ENCODE measurements around the gene ANKH. TPM values are rescaled to one million over a fixed set of nuclear protein-coding genes. Genes with fewer than 3 reads are reported as not detected.
A peak's percentile ranks its signal among the peaks of the same experiment; 100 is the strongest.

The ANKH gene
- polyA plus RNA-seq, 3 donors, result 2.4 to 6.3 (median 3.1) TPM

GRCh38 chr5:14676320-14676719 is 195.3 kb downstream of the ANKH start:
- Histone ChIP-seq H4K20me1 (ENCODE audit: insufficient read depth, low read length) (peaks cover 91% of the 10 kb centered on the region), H3K4me2 (replicated peaks; ENCODE audit: extremely low read depth, low read length, poor library complexity, severe bottlenecking) (peak overlapping the region; percentile 65), H2AFZ (ENCODE audit: insufficient read depth, low read depth, low read length, poor library complexity, severe bottlenecking) (no peak overlapping the region), H3K27ac (ENCODE audit: low read depth in 1 of 2, low read length in 2 of 2) (peak overlapping the region; percentile 43 to 77), H3K9me3 (replicated peaks in 1 of 2; ENCODE audit: control insufficient read depth in 1 of 2, insufficient read depth in 1 of 2, low read length in 2 of 2) (no peaks in the 10 kb centered on the region), H3K79me2 (ENCODE audit: insufficient read depth, low read length) (peaks cover 79% of the 10 kb centered on the region), H3K27me3 (ENCODE audit: control insufficient read depth in 2 of 2, insufficient read depth in 2 of 2, low read length in 2 of 2) (no peaks in the 10 kb centered on the region), H3K36me3 (replicated peaks in 1 of 2; ENCODE audit: control insufficient read depth in 1 of 2, insufficient read depth in 2 of 2, low read length in 2 of 2) (peaks cover 21 to 55% of the 10 kb centered on the region in 2 donors), H3K4me1 (ENCODE audit: control insufficient read depth in 1 of 2, insufficient read depth in 2 of 2, low read length in 2 of 2) (peaks cover 39 to 43% of the 10 kb centered on the region in 2 donors), H3K4me3 (replicated peaks in 1 of 3; ENCODE audit: low read depth in 2 of 3, low read length in 3 of 3) (peak overlapping the region in 1 of 3 experiments; percentile 45), H3K9ac (ENCODE audit: insufficient read depth, low read length, poor library complexity, severe bottlenecking) (peak overlapping the region; percentile 47)
- peak in 2 of 3 donors; percentile 30 to 44 for DNase-seq
- Mint-ChIP-seq H3K4me3 (peak overlapping the region; percentile 32 to 51), H3K36me3 (peaks cover 51 to 70% of the 10 kb centered on the region in 2 donors), H3K9me3 (peaks cover 0 to 3% (median 0%) of the 10 kb centered on the region in 7 donors), H3K4me1 (peaks cover 55% of the 10 kb centered on the region), H3K27ac (peak overlapping the region; percentile 82 to 93 (median 91)), H3K27me3 (ENCODE audit: low read depth in 3 of 3) (peaks cover 0 to 2% (median 0%) of the 10 kb centered on the region in 3 donors)
- intact Hi-C loops (cut with micrococcal nuclease), result no loop called here
- WGBS (ENCODE audit: insufficient coverage), result 0% methylated on average over 1 of the region's 3 CpGs
- TF ChIP-seq CTCF (IDR thresholded peaks at IDR 0.05), result no peak

GRCh38 chr5:14675865-14676300 is 195.7 kb downstream of the ANKH start:
- Histone ChIP-seq H4K20me1 (ENCODE audit: insufficient read depth, low read length) (peaks cover 95% of the 10 kb centered on the region), H3K4me1 (ENCODE audit: control insufficient read depth in 1 of 2, insufficient read depth in 2 of 2, low read length in 2 of 2) (peaks cover 44 to 48% of the 10 kb centered on the region in 2 donors), H3K27me3 (ENCODE audit: control insufficient read depth in 2 of 2, insufficient read depth in 2 of 2, low read length in 2 of 2) (no peaks in the 10 kb centered on the region), H3K9ac (ENCODE audit: insufficient read depth, low read length, poor library complexity, severe bottlenecking) (peak overlapping the region; percentile 47), H3K4me2 (replicated peaks; ENCODE audit: extremely low read depth, low read length, poor library complexity, severe bottlenecking) (peak overlapping the region; percentile 65), H3K79me2 (ENCODE audit: insufficient read depth, low read length) (peaks cover 84% of the 10 kb centered on the region), H3K27ac (ENCODE audit: low read depth in 1 of 2, low read length in 2 of 2) (peak overlapping the region; percentile 43 to 77), H3K9me3 (replicated peaks in 1 of 2; ENCODE audit: control insufficient read depth in 1 of 2, insufficient read depth in 1 of 2, low read length in 2 of 2) (no peaks in the 10 kb centered on the region), H2AFZ (ENCODE audit: insufficient read depth, low read depth, low read length, poor library complexity, severe bottlenecking) (no peak overlapping the region), H3K36me3 (replicated peaks in 1 of 2; ENCODE audit: control insufficient read depth in 1 of 2, insufficient read depth in 2 of 2, low read length in 2 of 2) (peaks cover 17 to 51% of the 10 kb centered on the region in 2 donors), H3K4me3 (replicated peaks in 1 of 3; ENCODE audit: low read depth in 2 of 3, low read length in 3 of 3) (peak overlapping the region in 2 of 3 experiments; percentile 5 to 45)
- peak in 2 of 3 donors; percentile 28 to 54 for DNase-seq
- peaks cover 0 to 3% (median 0%) of the 10 kb centered on the region in 7 donors for H3K9me3 Mint-ChIP-seq
- H3K27me3 Mint-ChIP-seq (ENCODE audit: low read depth in 3 of 3), result peaks cover 0 to 2% (median 0%) of the 10 kb centered on the region in 3 donors
- H3K36me3 Mint-ChIP-seq, result peaks cover 48 to 66% of the 10 kb centered on the region in 2 donors
- peak overlapping the region; percentile 60 to 80 for H3K4me3 Mint-ChIP-seq
- intact Hi-C loops (cut with micrococcal nuclease), result no loop called here
- H3K4me1 Mint-ChIP-seq, result peaks cover 59% of the 10 kb centered on the region
- no peak for TF ChIP-seq CTCF (IDR thresholded peaks at IDR 0.05)
- 0% methylated on average over 1 of the region's 6 CpGs for WGBS (ENCODE audit: insufficient coverage)
- H3K27ac Mint-ChIP-seq, result peak overlapping the region; percentile 82 to 93 (median 91)
